ENCODE data around the gene KLHL17.

The KLHL17 gene

DNA sequence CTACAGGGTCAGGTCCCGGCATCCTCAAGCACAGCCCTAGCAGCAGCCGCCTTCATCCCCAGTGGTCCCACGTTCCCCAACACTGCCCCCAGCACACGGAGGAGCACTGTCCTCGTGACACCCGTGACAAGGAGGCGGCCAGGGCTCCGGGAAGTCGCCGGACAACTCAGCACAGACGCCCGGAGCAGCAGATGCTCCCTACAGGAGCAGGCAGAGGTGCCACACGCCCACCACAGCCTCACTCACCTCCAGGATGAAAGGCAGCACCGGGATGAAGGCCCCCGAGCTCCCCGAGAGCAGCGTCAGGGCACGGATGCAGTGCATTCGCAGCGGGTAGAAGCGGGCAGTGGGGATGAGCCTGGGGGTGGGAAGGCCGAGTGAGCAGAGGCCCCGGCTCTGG, 9.5 kb upstream of the KLHL17 start:
- DNase-seq (ENCODE audit: low read depth in 2 of 2), result no peak

DNA sequence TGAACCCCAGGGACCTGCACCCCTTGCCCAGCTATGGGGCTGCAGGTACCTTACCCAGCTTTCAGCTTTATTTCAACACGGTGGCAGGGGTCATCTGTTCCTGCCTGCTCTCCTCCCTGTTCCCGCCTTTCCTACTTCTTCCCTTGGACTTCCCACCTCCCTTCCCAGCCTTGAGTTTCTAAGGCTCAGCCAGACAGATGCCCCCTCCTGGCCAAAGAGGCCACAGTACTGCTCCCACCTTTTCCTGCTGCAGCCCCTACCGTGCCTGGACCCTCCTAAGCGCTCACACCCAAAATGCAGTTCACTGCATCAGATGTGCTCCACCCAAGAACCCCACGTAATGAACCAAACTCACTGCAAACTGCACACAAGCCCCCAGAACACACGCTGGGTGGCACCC, 9.0 kb upstream of the KLHL17 start:
- no peak for DNase-seq (ENCODE audit: low read depth in 2 of 2)

DNA sequence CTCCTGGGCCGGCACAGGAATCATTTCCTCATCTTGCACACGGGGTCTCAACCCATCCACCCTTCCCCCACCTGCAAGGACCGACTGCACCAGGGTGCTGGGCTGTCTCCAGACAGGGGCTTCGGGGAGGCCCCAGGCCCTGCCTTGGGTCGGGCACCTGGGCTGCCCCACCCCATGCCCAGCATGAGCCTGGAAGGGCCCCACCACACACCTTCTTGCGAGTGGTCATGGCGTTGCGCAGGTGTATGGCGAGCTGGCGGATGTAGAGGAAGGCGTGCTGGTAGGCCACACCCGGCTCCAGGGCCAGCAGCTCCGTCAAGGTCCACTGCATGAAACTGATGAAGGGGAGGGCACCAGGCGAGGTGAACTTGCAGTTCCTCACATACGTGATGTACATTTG, 8.2 kb upstream of the KLHL17 start:
- no peak for DNase-seq (ENCODE audit: low read depth in 2 of 2)

DNA sequence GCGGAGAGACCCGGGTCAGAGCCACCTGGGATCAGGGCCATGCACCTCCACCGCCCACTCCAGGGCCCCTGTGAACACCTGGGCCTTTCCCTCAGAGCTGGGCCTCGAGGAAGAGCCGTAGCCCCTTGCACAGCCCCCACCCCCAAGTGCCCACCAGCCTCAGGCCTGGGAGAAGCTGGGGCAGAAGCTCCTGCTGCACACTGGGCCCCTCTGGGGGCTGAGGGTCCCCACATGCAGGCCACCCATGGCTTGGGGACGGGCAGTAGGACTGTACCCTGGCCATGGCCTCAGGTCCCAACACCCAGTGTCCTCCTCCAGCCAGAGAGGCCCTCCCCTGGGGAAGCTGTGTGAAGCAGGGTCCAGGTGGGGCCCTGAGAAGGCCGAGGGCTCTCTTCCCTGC, 7.8 kb upstream of the KLHL17 start:
- DNase-seq (ENCODE audit: low read depth in 2 of 2), result no peak

DNA sequence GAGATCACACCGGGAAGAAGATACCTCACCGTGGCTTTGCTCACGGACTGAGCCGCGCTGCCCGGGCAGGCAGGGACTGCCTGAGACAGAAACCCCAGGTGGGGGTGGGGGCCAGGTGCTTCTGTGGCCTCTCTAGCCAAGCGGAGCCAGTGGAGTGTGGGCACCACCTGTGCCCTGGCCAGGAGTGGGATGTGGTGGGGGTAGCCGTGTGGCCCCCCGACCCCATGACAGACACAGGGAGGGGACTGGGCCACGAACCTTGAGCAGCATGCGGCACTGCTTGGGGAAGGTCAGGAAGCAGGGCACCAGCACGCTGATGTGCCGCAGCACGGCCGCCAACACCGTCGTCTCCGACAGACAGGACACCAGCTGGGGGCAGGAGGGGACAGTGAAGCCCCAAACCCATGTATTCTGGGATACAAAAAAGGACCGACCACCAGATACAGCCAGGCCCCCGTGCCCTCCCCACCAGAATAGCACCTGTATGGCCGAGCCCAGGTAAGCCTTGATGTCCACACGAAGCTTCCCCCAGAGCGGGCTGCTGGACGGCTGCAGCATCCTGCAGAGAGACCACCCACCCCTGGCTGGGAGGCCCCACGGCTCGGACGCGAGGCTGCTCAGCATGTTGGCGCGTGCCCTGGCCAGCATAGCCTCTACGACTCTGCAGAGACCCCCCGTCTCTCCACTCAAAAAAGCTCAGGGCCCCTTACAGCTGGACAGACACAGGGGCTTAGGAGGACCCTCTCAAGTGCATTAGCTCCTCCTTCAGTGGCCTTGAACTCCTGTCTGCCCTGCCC, 6.7 kb upstream of the KLHL17 start:
- no peak for DNase-seq (ENCODE audit: low read depth in 2 of 2)

DNA sequence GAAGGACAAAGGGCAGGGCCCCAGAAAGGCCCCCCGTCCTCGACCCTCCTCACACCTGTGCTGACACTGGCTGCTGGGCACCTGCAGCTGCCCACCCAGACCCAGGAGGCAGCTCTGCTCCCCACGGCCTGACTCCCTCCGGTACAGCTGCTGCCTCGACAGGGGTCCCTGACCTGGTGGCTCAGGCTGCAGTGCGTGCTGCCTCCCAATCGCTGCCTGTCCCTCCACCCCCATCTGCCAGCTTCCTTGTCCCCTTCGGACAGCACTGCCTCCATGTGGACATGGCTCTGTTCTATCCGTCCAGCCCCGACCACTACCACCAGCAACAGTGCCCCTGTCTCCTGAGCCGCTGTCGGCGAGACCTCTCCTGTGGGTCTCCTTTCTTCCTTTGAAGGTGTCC, 5.5 kb upstream of the KLHL17 start:
- no peak for DNase-seq (ENCODE audit: low read depth in 2 of 2)

DNA sequence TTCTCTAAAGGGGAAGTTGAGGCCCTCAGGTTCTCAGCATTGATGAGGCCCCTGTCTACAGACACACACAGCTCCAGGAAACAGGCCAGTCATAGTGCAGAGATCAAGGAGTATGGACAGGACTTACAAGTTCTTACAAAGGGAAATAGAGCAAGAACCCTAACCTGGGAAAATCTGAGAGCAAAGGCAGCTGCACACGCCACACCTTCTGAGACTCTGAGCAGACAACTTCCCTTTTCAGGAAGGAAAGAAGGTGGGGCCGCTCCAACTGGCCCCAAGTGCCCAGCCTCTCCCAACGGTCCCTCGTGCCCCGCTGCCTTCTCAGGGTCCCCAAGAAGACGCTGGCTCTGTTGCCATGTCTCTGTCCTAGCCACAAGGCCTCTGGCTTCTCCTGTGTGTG, 4.9 kb upstream of the KLHL17 start:
- DNase-seq (ENCODE audit: low read depth in 2 of 2), result no peak

DNA sequence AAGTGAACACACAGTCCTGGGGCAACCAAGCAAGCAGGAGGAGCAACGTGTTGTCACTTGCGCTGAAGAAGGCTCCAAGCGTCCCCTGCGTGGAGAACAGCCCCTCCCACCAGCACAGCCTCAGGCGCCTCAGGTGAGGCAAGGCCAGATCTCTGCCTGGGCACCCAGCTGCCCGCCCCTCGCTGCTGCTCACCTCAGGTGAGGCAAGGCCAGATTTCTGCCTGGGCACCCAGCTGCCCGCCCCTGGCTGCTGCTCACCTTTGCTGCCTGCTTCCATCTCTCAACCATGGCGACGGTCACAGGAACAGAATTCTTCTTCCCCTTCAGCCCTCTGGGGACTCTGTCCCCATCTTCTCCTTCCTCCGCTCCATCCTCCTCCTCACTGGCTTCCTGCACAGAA, 3.7 kb upstream of the KLHL17 start:
- no peak for DNase-seq (ENCODE audit: low read depth in 2 of 2)

DNA sequence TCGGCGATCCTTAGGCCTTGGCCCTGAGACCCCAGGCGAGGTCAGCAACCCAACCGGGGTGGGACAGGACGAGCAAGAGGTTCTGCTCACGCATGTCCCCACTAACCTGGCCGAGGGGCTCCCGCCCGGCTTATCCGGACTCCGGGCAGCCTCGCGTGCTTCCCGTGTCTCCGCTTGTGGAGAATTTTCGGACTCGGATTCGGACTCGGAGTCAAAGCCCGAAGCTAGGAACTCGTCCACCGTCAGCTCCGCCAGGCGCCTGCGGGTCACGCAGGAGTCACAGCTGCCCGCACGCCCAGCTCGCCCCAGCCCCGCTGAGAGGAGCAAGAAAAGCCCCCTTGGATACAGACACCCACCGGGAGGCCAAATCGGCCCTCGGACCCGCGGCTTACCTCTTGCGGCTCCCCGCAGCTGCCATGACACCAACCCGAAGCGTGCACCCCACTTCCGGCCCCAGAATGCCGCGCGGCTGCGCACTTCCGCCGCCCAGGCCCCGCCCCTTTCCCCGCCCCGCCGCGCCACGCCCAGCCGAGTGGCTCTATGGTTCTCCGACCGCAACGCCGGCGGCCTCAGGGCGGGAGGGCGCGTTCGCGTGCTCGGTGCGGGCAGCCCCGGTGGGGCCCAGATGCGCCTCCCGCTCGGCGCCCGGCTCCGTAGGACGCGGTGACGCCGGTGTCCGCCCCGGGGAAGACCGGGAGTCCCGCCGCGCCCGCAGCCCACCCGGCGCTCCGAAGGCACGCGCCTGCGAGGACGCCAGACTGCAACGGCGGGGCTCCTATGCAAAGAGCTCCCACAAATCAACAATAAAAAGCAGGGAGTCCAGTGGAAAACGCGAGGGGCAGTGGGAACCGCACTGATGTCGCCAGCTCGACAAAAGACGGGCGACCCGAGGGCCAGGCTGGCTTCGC, 1.3 kb upstream of the KLHL17 start, which contains the start of gene NOC2L:
TSS of gene NOC2L (minus strand) at position 434 of the 908 bp plus-strand sequence. CDS start at position 418, 16 bp downstream.
- DNase-seq (ENCODE audit: low read depth in 2 of 2), result peak; percentile 95 to 98

DNA sequence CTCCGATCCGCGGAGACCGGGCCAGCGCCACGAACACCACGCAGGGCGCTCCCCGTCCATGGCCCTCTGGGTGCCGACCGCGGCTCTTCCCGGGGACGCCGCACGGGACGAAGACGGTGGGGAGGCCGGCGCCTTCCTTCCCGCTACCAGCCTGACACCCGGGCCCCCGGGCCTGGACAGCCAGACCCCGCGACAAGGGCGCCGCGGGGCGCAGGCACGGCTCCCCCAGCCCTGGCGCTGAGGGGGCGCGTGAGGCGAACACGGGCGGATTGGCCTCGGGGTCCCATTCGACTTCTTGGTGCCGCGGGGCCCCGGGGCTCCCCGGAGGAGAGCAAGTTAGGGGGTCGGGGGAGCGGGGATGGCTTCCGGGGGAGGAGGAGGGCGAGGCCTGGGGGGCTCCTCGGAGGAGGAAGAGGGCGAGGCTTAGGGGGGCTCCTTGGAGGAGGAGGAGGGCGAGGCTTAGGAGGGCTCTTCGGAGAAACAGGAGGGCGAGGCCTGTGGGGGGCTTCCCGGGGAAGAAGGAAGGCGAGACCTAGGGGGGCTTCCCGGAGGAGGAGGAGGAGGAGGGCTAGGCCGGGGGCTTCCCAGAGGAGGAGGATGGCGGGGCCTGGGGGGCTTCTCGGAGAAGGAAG, 537 bp upstream of the KLHL17 start:
- no peak for DNase-seq (ENCODE audit: low read depth in 2 of 2)

DNA sequence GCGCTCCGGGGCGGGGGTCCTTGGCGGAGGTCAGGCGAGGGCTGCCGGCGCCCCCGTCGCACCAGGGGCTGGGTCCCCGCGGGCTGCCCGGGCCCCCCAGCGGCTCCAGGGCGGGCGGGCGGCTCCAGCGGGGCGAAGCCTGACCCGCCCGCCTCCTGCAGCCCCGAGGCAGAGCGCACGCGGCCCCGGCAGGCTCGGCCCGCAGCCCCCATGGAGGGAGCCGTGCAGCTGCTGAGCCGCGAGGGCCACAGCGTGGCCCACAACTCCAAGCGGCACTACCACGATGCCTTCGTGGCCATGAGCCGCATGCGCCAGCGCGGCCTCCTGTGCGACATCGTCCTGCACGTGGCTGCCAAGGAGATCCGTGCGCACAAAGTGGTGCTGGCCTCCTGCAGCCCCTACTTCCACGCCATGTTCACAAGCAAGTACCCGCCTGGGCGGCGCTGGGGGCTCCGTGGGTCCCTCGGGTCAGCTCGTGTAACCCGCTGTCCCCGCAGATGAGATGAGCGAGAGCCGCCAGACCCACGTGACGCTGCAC, 817 bp downstream of the KLHL17 start:
- no peak for DNase-seq (ENCODE audit: low read depth in 2 of 2)

DNA sequence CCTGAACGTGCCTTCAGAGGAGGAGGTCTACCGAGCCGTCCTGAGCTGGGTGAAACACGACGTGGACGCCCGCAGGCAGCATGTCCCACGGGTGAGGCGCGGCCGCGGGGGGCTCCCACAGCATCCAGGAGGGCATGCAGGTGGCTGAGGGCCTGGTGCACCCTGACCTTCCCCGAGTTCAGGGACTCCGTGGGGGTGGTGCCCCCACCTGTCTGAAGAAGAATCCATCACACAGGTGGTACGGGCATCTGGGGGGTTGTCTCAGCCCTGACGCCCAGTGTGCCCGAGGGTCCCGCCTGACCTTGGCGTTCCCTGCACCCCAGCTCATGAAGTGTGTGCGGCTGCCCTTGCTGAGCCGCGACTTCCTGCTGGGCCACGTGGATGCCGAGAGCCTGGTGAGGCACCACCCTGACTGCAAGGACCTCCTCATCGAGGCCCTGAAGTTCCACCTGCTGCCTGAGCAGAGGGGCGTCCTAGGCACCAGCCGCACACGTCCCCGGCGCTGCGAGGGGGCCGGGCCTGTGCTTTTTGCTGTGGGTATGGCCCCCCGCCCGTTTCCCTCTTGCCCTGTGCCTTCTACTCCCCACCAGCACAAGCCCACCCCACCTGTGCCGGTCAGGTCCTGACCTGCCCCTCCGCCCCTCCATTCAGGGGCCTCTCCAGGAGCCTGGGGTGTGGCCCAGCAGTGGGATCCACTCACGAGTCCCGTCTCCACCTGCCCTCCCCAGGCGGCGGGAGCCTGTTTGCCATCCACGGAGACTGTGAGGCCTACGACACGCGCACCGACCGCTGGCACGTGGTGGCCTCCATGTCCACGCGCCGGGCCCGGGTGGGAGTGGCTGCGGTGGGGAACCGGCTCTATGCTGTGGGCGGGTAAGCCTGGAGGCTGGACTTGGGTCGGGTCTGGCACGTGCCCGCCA, 2.3 kb downstream of the KLHL17 start:
- DNase-seq (ENCODE audit: low read depth in 2 of 2), result no peak

DNA sequence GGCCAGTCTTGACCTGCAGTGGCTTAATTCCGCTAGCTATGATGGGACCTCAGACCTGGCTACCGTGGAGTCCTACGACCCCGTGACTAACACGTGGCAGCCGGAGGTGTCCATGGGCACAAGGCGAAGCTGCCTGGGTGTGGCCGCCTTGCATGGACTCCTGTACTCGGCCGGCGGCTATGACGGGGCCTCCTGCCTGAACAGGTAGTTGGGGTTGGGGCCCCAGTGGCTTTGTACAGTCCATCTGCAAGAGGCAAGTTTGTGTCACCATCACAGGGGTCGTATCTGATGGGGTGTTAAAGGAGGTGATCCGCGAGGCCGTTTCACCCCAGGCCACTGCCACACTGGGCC, 2.9 kb downstream of the KLHL17 start:
- no peak for DNase-seq (ENCODE audit: low read depth in 2 of 2)

DNA sequence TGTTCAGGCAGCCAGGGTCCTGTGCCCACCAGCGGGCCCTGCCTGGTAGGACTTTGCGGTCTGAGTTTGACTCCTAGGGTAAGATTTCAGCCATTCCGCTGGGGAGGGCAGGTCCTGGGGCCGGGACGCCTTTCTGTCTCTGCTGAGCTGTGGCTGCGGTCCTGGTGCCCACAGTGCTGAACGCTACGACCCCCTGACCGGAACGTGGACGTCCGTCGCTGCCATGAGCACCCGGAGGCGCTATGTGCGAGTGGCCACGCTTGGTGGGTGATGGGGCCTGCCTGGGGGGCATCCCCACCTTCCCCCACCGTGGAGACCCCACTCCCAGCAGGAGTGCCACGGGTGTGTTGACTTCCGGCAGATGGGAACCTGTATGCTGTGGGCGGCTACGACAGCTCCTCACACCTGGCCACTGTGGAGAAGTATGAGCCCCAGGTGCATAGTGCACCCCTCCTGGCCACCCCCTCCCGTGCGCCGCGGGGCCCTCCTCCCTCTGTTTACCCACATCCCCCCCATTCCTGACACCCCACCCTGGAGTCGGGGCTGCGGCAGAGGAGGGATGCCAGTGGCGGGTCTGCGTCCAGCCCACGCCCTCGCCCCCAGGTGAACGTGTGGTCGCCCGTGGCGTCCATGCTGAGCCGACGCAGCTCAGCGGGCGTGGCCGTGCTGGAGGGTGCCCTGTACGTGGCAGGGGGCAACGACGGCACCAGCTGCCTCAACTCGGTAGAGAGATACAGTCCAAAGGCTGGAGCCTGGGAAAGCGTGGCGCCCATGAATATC, 3.6 kb downstream of the KLHL17 start:
- no peak for DNase-seq (ENCODE audit: low read depth in 2 of 2)

DNA sequence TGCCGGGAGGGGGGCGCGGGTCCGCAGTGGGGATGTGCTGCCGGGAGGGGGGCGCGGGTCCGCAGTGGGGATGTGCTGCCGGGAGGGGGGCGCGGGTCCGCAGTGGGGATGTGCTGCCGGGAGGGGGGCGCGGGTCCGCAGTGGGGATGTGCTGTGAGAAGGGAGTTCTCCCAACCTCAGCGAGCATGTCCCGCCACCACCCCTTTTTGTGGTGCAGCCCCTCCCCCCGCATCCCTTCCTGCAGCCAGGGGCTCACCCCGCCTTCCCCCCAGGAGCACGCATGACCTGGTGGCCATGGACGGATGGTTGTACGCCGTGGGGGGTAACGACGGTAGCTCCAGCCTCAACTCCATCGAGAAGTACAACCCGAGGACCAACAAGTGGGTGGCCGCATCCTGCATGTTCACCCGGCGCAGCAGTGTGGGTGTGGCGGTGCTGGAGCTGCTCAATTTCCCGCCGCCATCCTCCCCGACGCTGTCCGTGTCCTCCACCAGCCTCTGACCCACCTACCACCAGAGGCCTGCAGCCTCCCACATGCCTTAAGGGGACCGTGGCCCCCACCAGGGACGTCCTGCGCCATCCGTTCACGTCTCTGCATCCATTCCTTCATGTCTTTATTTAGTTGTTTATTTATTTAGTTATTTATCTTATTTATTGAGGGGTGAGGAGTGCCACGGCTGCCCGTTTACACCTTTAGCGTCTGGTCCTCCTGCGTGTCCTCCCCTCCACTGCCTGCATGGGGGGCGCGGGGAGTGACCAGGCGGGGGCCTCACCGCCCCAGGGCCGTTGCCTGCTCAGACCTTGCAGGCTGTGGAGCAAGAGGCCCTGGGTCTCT, 4.5 kb downstream of the KLHL17 start:
- no peak for DNase-seq (ENCODE audit: low read depth in 2 of 2)

DNA sequence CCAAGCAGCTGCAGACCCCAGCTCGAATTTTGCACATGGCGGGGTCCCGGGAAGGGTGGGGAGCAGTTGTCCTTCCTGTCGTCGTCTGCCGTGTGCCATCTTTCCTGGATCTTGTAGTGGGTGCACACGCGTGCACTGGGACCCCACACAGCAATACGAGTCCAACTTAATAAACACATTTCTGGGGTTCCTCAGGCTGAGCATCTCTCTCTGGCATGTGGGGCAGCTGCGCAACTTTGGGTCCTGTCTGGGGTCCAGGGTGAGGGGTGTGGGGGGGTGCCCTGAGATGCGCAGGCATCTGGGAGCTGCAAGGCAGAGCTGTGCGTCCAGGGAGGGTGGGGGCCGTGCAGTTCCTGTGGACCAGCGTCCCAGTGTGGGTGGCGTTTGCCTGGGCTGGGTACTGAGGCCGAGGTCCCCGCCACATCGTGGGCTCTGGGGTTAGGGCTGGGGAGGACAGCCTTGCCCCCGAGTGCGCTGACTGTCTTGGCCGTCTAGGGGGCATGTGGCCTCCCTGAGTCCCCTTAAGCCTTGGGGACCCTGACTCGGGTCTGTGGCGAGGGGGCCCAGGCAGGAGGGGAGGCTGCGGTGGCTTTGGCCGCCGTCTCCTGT, 5.2 kb downstream of the KLHL17 start:
- DNase-seq (ENCODE audit: low read depth in 2 of 2), result no peak

DNA sequence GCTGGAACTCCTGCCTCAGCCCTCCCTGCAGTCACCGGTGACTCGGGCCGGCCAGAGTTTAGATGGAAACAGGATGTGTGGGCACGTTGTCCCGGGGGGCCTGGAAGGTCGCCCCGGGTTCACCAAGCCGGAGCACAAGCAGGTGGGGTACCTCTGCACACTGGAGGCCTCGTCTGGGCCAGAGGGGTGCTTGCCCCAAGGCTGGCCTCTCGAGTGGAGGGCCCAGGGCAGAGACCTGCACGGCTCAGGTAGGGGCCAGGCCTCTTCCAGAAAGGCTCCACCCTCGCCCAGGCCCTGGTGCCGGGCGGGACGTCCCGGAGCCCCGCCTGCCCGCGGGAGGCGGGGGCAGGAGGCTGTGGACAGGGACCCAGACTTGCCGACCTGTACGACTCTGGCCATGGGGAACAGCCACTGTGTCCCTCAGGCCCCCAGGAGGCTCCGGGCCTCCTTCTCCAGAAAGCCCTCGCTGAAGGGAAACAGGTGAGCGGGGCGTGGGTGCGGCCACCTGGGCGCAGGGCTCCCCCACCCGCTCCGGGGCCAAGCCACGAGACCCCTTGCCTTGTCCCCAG, 5.8 kb downstream of the KLHL17 start, which contains the start of gene PLEKHN1:
TSS of gene PLEKHN1 (plus strand) at position 348 of the 569 bp plus-strand sequence. CDS start at position 398, 50 bp downstream.
- no peak for DNase-seq (ENCODE audit: low read depth in 2 of 2)

DNA sequence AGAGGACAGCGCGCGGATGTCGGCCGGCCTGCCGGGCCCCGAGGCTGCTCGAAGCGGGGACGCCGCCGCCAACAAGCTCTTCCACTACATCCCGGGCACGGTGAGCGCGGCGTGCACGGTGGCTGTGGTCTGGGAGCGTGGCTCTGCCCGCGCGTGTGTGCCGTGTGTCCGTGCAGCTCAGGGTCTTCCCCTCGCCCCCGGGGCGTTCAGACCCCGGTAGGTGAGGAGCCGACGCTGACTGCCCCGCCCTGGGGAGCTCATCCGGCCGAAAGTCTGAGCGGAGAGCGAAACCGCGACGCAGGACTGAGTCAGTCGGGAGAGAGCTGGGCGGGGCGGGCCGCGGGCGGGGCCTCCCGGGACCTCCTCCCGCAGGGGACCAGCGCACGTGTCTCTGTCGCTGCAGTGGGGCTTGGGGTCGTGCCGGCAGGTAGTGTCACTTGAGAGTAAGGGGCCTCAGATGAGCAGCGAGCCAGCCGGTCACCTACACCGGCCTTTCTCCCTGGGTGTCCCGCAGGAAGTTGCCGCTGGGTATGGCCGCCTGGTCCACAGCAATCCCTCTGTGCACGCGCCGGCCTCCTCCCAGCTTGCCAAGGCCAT, 6.4 kb downstream of the KLHL17 start:
- DNase-seq (ENCODE audit: low read depth in 2 of 2), result peak; percentile 59 to 75

Measured in stimulated activated CD8-positive, alpha-beta memory T cell treated with anti-CD3 and anti-CD28 coated beads, Interleukin-2, amount 100 ng/mL, for 1 hour (primary cell).